GM19025 (cell line): ENCODE measurements around the gene ADAMTS2.

ENCODE experiments used
- ATAC-seq: cut with Tn5 transposase; IDR thresholded peaks from one replicate; pipeline ENCODE4 v1.9.1; 2021; ENCODE audit warnings: mild to moderate bottlenecking, low read depth, moderate library complexity; ENCODE audit not compliant: unreplicated experiment

Gene ADAMTS2

DNA sequence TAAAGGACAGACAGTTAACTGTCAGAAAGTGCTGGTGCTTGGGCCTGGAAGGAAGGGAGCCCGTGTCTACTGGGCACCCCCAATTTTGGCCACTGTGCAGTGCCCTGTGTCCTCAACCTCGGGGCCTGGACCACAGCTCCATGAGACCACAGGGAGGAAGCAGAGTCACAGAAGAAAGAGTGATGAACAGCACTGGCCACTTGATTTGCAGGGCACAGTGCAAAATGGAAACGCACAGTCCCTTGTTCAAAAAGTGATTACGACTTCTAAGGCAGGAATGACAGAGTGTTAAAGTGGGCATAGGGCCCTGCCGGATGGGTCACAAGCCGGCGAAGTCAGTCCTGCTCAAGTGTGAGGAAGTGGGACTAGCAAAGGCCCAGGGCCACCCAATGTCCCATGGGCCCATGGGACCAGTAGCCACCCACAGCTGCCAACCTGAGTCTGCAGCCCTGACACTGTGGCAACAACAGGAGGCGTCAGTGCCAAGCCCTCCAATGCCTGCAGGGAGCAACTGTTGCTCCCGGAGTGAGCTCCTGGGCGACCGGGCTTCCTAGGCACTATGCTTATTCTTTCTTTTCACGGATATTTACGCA lies 85.4 kb downstream of the ADAMTS2 start:
- ATAC-seq = no peak

DNA sequence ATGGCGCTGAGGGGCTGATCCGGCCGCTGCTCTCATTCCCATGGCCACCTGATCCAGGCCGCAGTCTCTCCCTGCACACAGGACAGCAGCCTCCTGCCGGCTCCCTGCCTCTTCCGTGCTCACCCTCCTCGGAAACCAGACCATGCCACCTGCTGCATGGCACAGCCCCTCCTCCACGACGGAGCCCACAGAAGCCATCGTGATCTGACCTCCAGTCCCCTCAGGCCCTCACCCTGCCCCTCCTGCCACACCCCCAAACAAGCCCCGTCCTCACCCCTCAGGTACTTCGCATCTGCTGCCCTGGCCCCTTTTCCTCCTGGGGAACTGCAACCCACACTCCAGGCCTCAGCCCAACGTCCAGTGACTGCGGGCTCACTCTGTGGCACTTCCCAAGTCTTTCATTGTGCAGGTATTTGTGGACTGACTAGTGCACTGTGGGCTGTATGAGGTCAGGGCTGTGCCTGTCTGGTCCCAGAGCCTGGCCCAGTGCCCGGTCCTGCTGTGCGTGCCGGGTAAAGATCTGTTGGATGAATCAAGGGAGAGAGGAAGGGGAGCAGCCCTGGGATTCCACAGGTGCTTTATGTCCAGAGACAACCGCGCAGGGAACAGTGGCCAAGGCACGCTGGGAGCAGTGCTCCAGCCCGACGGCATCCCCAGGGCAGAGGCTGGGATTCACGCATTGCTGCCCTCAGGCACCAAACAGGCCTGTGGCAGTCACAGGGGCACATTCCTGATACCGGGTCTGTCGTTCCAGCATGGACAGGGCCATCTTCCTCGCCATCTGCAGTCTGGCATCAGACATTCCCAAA lies 86.1 kb downstream of the ADAMTS2 start:
- ATAC-seq = no peak

- no peak for ATAC-seq
These were observed 87.0 kb downstream of the ADAMTS2 start for GRCh38 chr5:179258001-179258921.

GRCh38 chr5:179257176-179257682 lies 88.0 kb downstream of the ADAMTS2 start:
- ATAC-seq = no peak

- no peak for ATAC-seq
These were observed 88.7 kb downstream of the ADAMTS2 start for GRCh38 chr5:179256328-179257175.

GRCh38 chr5:179255527-179256327 lies 89.5 kb downstream of the ADAMTS2 start:
- ATAC-seq = no peak

GRCh38 chr5:179254638-179255271 lies 90.5 kb downstream of the ADAMTS2 start:
- ATAC-seq = no peak

DNA sequence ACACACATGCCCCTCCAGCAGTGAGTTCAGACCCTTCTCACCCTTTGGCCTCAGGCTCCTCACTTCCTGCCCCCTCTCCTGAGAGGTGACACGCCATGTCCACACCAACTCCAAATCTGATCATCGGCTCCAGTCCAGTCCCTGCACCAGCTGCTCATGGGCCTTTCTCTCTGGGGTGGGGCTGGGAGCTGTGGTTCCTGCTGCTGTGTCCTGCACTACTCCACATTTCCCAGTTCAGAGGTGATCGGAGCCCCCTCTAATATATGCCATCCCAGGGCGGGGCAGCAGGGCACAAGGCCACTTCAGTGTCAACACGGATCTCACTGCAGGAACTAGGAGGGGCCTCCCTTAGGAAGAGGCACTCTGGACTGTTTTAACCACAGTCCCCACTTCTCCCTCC lies 91.5 kb downstream of the ADAMTS2 start:
- no peak for ATAC-seq

GRCh38 chr5:179251276-179251969 lies 93.8 kb downstream of the ADAMTS2 start:
- ATAC-seq = no peak

DNA sequence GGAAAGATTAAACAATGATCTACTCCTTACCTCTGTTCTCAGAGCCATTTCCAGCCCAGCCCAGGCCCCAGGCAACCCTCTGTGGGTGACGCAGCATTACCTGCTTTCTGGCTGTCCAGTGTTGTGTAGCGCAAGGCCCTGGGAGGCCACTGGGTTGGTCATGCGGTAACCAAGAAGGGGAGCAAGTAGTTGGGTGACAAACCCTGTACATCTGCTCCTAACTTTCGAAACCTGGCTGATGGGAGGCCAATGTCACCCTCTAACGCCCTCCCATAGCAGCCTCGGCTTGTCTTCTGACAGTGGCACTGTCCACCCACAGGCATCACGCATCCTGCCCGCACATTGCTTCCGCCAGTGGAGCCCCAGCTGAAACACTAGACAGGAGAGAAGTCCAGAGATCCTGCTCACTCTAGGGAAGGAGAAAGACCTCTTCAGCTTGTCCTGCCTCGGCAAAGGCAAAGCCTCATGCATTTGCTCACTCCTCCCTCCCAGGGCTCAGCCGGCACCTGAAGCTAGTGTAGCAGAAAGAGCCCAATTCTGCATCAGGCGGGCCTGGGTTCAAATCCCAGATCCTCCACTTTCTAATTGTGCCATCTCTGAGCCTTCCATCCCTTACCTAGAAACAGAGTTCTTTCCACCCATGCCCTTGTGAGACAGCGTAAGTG lies 94.6 kb downstream of the ADAMTS2 start:
- ATAC-seq = no peak

GRCh38 chr5:179246227-179246626 lies 99.0 kb downstream of the ADAMTS2 start:
- no peak for ATAC-seq

- ATAC-seq = no peak
These were observed 100.2 kb downstream of the ADAMTS2 start for GRCh38 chr5:179245031-179245430.

GRCh38 chr5:179244044-179244443 lies 101.2 kb downstream of the ADAMTS2 start:
- no peak for ATAC-seq

DNA sequence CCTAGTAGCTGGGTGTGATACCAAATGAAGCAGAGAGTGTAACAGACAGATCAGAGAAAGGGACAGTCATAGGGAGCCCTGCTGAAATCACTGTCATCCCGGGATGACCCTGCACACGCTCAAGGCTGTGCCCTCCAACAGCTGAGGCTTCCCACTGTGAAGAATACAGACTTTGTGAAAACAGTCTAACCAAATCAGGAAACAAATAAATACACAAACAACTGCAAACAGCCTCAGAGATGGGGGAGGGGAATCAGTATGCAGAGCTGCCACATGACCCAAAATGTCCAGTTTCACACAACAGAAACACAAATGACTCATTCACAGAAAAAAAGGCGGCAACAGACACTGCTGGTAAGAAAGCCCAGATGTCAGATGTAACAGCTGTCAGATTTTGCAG lies 101.9 kb downstream of the ADAMTS2 start:
- ATAC-seq = no peak

GRCh38 chr5:179242676-179243075 lies 102.6 kb downstream of the ADAMTS2 start:
- no peak for ATAC-seq

- no peak for ATAC-seq
These were observed 103.4 kb downstream of the ADAMTS2 start for GRCh38 chr5:179241764-179242370.

DNA sequence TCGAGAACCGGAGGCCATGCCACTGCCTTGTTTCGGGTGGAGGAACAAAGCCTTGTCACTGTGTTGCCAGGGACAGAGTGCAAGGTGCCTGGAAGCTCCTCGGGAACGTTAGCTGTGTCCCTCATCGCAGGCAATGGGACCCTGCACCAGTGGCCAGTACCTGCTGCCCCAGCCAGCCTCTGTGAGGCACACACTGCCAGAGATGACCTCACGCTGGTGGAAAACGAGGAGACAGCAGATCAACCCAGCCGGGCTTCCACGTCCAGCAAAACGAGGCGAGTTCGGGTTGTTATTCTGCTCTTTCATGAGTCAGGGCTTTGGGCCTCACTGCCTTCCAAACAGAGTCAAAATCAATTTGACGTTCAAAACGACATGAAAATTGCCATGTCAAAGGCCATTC lies 104.1 kb downstream of the ADAMTS2 start:
- ATAC-seq = no peak
